Central memory CD8-positive, alpha-beta T cell (primary cell): ENCODE results near the gene SREBF1.

Experiments
- ATAC-seq: fragments of 150-1000 bp; cut with Tn5 transposase; replicated peaks from 2 replicates; pipeline ENCODE4 v1.10.0; 2022; ENCODE audit warnings: mild to moderate bottlenecking, moderate FRiP score, moderate number of reproducible peaks; ENCODE audit not compliant: poor library complexity, severe bottlenecking; ENCODE audit errors: extremely low read depth
- DNase-seq, 2 donors: peaks; one replicate each; pipeline ENCODE4 v3.0.0; 2021; ENCODE audit warnings: low spot score in 2 of 2
- H3K27ac Mint-ChIP-seq: one replicate; pipeline ENCODE4 v1.8.0; 2022; ENCODE audit warnings: low read depth, mild to moderate bottlenecking, moderate library complexity, mixed read lengths
- H3K27me3 Mint-ChIP-seq: one replicate; pipeline ENCODE4 v1.8.0; 2022; ENCODE audit warnings: mixed read lengths
- H3K36me3 Mint-ChIP-seq: one replicate; pipeline ENCODE4 v1.8.0; 2022; ENCODE audit warnings: mild to moderate bottlenecking, moderate library complexity, mixed read lengths; ENCODE audit not compliant: insufficient read depth
- H3K4me1 Mint-ChIP-seq: one replicate; pipeline ENCODE4 v1.8.0; 2022; ENCODE audit warnings: mixed read lengths
- H3K4me3 Mint-ChIP-seq: one replicate; pipeline ENCODE4 v1.8.0; 2022; ENCODE audit warnings: mild to moderate bottlenecking, moderate library complexity, mixed read lengths
- H3K9me3 Mint-ChIP-seq: one replicate; pipeline ENCODE4 v1.8.0; 2022; ENCODE audit warnings: mixed read lengths

The SREBF1 gene

DNA sequence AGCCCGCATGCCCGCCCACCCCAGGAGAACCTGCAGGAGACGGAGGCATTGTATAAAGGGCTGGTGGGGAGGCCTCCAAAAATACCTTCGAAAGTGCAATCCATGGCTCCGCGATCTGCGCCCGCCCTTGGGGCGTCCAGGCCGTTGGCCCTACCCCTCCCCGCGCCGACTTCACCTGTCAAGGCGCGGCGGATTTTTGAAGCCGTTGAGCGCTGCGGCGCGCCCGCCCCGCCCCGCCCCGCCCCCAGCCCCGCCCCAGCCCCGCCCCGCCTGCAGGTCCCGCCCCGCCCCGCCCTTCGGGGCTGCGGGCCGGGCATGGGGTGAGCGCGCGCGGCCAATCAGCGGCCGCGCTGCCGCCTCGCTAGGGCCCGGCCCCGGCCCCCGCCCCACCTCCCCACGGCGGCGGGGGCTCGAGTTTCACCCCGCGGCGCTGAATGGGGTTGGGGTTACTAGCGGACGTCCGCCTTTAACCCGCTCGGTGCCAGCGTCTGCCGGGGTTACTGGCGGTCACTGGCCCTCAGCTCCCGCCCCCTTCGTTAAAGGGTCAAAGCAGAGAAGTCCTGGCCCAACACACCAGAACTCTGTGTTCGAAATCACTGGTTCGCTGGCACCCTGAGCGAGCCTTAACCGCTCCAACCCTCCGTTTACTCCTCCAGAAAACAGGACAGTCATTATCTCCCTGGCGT is 13.2 kb downstream of the SREBF1 start:
- Mint-ChIP-seq H3K27ac (peak overlapping the region; percentile 91), H3K9me3 (no peaks in the 10 kb centered on the region), H3K27me3 (no peaks in the 10 kb centered on the region), H3K4me1 (peaks cover 64% of the 10 kb centered on the region), H3K36me3 (peaks cover 28% of the 10 kb centered on the region), H3K4me3 (peak overlapping the region; percentile 71)
- DNase-seq, result peak; percentile 63 to 81
- ATAC-seq, result peak; percentile 89

DNA sequence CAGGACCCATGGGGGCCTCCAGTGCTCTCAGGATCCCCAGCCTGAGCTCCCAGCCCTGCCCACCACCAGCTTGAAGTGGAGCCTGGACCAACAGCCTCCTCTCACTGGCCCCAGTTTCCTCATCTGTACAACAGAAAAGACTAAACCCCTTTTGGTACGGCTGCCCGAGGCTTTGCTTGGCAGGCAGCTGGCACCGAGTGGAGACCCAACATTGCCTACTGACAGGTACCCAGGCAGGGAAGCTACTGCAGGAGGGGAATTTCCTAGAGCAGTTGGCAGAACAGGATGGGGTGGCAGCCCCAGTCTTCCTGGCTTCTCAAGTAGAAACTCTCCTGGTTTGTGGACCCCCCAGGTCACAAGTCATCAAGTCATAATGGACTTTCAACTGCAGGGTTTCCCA is 14.2 kb downstream of the SREBF1 start:
- H3K27ac Mint-ChIP-seq, result peak overlapping the region; percentile 91
- ATAC-seq, result no peak
- peaks cover 26% of the 10 kb centered on the region for H3K36me3 Mint-ChIP-seq

DNA sequence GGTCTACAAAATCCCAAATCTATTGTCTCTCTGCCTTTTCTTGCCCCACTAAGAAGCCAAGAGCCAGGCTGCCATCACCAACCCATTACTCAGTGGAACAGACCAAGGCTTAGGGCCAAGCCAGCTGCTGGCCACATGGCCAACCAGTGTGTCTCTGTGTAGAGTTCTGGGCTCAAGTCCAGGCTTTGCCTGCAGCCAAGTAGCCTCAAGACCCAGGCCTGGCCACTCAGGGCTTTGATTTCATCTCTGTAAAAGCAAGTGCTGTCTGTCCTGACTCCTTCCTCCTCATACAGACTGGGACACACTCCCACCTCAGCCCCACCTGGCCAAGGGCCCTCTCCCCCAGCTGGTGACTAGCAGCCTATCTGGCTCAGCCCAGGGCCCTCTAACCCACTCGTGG is 14.6 kb downstream of the SREBF1 start:
- no peak overlapping the region for H3K4me3 Mint-ChIP-seq
- H3K9me3 Mint-ChIP-seq, result no peaks in the 10 kb centered on the region
- ATAC-seq (no peak), DNase-seq (no peak)
- H3K36me3 Mint-ChIP-seq, result peaks cover 25% of the 10 kb centered on the region
- H3K27ac Mint-ChIP-seq, result peak overlapping the region; percentile 91
- peaks cover 53% of the 10 kb centered on the region for H3K4me1 Mint-ChIP-seq
- no peaks in the 10 kb centered on the region for H3K27me3 Mint-ChIP-seq

More for the DNA sequence above, 14.2 kb downstream of the SREBF1 start:
- Mint-ChIP-seq H3K27me3 (no peaks in the 10 kb centered on the region), H3K4me3 (peak overlapping the region; percentile 71), H3K4me1 (peaks cover 55% of the 10 kb centered on the region), H3K9me3 (no peaks in the 10 kb centered on the region)
- no peak for DNase-seq

DNA sequence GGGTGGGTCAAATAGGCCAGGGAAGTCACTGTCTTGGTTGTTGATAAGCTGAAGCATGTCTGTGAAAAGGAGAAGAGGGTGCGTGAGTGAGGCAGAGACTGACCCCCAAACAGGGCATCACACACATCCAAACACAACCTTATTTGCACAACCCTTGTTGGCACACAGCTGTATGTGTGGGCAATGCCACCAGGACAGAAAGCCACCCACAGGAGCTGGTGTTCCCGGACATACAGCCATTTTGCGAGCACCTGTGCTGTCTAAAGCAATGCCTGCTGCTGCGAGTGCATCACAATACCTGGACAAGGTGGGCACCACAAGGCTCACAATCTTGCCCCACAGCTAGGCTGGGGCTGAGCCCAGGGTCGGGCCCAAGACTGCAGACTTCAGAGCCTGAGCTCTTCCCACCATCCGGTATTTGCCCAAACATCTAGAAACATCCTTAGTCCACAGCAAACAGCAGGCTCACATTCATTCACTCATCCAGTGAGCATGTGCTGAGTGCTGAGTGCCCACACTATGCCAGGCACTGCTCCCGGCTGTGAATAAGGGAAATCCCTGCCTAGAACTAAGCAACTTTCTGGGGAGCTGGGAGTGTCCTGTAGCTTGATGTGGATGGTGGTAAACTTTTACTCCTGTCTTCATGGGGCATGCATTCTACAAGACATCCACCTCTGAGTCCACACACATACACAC is 16.2 kb downstream of the SREBF1 start:
- Mint-ChIP-seq H3K27me3 (no peaks in the 10 kb centered on the region), H3K9me3 (no peaks in the 10 kb centered on the region)
- no peak for ATAC-seq

DNA sequence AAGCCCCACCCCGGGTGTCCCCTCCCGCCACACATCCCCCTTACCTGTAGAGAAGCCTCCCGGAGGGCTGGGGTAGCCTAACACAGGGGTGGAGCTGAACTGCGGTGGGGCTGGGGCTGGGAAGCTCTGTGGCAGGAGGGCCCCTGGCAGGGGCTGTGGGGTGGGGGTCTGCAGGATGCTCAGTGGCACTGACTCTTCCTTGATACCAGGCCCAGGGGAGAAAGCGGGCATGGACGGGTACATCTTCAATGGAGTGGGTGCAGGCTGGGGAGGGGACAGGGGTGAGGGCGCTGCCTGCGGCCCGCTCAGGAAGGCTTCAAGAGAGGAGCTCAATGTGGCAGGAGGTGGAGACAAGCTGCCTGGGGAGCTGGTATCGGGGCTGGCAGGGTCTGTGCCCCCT is 16.7 kb downstream of the SREBF1 start:
- Mint-ChIP-seq H3K27me3 (no peaks in the 10 kb centered on the region), H3K4me1 (peaks cover 38% of the 10 kb centered on the region), H3K27ac (peak overlapping the region; percentile 86), H3K9me3 (no peaks in the 10 kb centered on the region), H3K4me3 (no peak overlapping the region), H3K36me3 (peaks cover 29% of the 10 kb centered on the region)
- DNase-seq, result no peak
- ATAC-seq, result no peak

More for the DNA sequence above, 16.2 kb downstream of the SREBF1 start:
- Mint-ChIP-seq H3K36me3 (peaks cover 25% of the 10 kb centered on the region), H3K4me3 (peak overlapping the region; percentile 36), H3K4me1 (peaks cover 38% of the 10 kb centered on the region), H3K27ac (peak overlapping the region; percentile 86)
- DNase-seq, result no peak

DNA sequence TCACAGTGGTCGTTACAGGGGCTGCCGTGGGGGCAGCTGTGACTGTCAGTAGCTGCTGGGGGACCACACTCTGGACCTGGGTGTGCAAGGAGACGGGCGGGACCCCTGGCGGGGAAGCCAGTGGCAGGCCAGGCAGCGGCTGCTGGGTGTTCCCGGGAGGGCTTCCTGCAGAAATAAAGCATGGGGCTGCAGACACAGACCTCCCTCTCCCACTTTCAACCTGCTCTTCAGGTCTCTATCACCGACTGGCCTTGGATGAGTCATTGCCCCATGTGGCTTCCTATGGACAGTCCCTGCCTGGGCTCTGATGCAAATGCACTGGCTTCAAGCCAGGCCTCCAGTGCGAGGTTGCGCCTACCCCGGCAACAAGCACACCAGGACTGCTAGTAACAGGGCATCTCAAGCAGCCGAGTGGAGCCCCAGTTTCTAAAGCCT is 17.2 kb downstream of the SREBF1 start:
- Mint-ChIP-seq H3K36me3 (peaks cover 33% of the 10 kb centered on the region), H3K9me3 (no peaks in the 10 kb centered on the region), H3K27ac (peak overlapping the region; percentile 86), H3K27me3 (no peaks in the 10 kb centered on the region), H3K4me3 (no peak overlapping the region), H3K4me1 (peaks cover 33% of the 10 kb centered on the region)
- ATAC-seq (no peak), DNase-seq (no peak)

DNA sequence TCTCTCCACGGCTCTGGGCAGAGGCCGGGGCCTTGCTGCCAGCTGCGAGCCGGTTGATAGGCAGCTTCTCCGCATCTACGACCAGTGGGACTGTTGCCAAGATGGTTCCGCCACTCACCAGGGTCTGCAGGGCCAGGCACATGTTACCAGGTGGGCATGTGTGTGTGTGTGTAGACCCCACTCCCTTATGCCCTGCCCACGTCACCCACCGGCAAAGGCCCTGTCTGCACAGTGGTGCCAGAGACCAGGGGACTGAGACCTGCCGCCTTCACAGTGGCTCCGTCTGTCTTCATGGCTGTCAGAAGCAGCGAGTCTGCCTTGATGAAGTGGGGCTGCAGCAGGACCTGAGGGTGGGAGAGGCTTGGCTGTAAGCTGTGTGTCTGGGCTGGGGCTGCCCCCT is 17.7 kb downstream of the SREBF1 start:
- Mint-ChIP-seq H3K9me3 (no peaks in the 10 kb centered on the region), H3K4me1 (peaks cover 29% of the 10 kb centered on the region), H3K27ac (peak overlapping the region; percentile 86), H3K36me3 (peaks cover 36% of the 10 kb centered on the region), H3K27me3 (no peaks in the 10 kb centered on the region), H3K4me3 (no peak overlapping the region)
- ATAC-seq, result no peak
- DNase-seq, result no peak

DNA sequence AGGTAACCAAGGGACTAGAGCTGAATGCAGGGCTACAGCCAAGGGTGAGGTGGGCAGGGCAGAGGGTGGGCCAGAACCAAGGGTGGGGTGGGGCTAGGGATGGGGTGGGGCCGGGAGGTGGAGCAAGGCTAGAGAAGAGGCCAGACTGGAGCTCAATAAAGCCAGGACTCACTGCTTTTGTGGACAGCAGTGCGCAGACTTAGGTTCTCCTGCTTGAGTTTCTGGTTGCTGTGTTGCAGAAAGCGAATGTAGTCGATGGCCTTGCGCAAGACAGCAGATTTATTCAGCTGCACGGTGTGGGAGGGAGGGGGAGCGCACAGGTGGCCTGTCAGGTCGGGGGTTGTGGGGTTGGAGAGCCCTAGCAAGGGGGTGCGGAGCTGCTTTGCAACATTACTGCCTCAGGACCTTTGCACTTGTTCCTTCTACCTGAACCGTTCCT is 18.7 kb downstream of the SREBF1 start:
- H3K36me3 Mint-ChIP-seq, result peaks cover 38% of the 10 kb centered on the region
- DNase-seq (no peak), ATAC-seq (no peak)
- H3K4me3 Mint-ChIP-seq, result no peak overlapping the region
- H3K9me3 Mint-ChIP-seq, result no peaks in the 10 kb centered on the region
- no peaks in the 10 kb centered on the region for H3K27me3 Mint-ChIP-seq
- peaks cover 25% of the 10 kb centered on the region for H3K4me1 Mint-ChIP-seq
- peak overlapping the region; percentile 38 for H3K27ac Mint-ChIP-seq

DNA sequence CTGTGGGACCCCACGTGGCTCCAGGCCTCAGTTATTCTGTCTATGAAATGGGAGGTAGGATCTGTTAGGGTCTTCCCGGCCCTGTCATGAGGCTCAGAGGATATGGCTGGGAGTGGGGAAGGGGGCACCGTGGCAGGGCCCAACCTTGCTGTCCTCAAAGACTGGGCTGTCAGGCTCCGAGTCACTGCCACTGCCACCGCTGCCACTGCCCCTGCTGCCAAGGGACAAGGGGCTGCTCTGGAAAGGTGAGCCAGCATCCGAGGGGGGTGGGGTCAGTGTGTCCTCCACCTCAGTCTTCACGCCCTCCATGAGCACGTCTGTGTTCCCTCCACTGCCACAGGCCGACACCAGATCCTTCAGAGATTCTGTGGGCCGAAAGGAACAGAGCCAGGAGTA is 19.2 kb downstream of the SREBF1 start:
- Mint-ChIP-seq H3K27me3 (no peaks in the 10 kb centered on the region), H3K4me3 (no peak overlapping the region), H3K27ac (peak overlapping the region; percentile 38), H3K9me3 (no peaks in the 10 kb centered on the region), H3K4me1 (peaks cover 19% of the 10 kb centered on the region), H3K36me3 (peaks cover 40% of the 10 kb centered on the region)
- DNase-seq (no peak), ATAC-seq (no peak)

DNA sequence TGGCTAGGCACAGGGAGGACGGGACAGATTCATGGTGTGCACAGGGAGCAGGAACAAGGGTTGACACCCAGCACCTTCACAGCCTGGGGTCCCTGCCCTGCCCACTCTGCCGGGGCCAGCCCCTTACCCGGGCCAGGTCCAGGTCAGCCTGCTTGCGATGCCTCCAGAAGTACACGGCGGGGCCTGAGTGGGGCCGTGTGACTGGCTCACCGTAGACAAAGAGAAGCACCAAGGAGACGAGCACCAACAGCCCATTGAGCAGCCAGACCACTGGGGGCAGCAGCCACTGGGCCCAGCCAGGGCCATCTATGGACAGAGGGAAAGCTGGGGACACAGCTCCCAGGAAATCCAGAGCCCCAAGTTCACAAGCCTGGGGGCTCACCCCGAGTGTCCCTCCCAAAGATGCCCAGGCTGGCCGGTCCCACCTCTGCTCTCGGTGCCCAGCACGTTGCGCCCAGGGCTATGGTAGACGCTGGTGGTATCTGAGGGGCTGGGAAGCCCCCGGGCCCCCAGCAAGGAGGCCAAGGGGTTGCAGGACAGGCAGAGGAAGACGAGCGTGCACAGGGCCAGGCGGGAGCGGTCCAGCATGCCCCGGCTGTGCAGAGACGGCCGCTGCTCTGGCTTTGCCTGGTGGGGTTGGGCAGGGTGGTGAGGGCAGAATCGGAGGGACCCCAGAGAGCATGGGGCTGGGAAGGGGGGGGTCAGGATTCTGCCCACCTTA is 19.8 kb downstream of the SREBF1 start:
- Mint-ChIP-seq H3K27ac (peak overlapping the region; percentile 64), H3K4me3 (peak overlapping the region; percentile 13), H3K9me3 (no peaks in the 10 kb centered on the region), H3K27me3 (no peaks in the 10 kb centered on the region), H3K36me3 (peaks cover 40% of the 10 kb centered on the region), H3K4me1 (peaks cover 17% of the 10 kb centered on the region)
- ATAC-seq, result no peak
- no peak for DNase-seq

DNA sequence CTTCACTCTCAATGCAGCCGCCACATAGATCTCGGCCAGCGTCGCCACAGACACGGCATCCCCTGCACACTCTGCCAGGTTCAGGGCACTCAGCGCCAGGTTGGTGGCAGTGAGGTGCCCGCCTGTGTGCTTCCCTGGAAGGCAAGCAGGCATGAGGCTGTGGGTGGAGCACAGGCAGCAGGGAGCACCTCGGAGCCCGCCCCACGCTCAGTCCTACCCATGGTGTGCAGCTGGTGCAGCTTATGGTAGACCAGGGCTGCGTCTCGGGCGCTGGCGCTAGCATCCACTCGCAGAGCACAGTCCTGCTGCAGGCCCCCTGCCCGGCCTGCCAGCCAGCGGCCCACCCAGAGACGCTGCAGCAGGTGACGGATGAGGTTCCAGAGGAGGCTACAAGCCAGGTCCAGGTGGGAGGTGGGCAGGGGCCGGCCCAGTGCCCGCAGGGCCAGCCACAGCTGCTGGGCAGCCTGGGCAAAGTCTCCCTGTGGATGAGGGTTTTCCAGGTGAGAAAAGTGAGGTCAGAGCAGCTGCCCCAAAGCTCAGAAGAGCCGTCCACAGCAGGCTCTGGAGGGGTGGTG is 20.5 kb downstream of the SREBF1 start:
- no peaks in the 10 kb centered on the region for H3K27me3 Mint-ChIP-seq
- peak overlapping the region; percentile 57 for H3K4me3 Mint-ChIP-seq
- DNase-seq, result no peak
- H3K36me3 Mint-ChIP-seq, result peaks cover 43% of the 10 kb centered on the region
- ATAC-seq, result no peak
- H3K4me1 Mint-ChIP-seq, result peaks cover 17% of the 10 kb centered on the region
- peak overlapping the region; percentile 64 for H3K27ac Mint-ChIP-seq
- no peaks in the 10 kb centered on the region for H3K9me3 Mint-ChIP-seq

DNA sequence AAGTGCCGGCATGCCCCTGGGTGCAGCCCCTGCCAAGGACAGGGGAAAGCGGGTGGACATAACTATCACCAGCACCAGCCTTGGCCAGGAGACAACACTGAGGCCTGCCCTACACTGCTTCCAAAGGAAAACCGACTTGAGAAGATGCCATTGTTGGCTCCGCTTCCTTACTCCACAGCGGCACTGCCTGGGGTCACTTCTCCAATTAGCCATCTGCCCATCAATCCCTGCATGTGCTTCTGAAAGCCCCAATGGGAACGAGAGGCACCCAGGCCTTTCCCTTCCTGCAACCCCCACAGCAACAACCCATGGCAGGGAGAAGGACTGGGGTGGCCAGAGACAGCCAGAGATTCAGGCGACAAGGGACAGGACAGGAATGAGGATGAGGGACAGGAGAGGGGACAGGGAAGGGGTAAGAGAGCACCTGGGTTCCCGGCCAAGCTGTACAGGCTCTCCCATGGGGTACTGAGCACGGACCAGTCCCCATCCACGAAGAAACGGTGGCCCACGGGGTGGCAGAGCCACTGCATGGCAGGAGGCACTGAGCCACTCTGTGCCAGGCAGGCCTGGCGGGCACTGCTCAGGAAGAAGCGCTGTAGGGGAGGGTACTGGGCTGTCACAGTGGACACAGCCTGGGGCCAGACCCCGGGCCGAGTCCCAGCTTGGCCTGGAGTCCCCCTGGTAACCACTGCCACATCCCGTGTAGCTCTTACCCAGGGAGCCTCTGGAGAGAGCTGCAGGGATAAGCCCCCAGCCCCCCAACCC is 21.2 kb downstream of the SREBF1 start:
- Mint-ChIP-seq H3K27me3 (no peaks in the 10 kb centered on the region), H3K4me1 (peaks cover 11% of the 10 kb centered on the region), H3K4me3 (peak overlapping the region; percentile 57), H3K27ac (peak overlapping the region; percentile 84), H3K36me3 (peaks cover 41% of the 10 kb centered on the region), H3K9me3 (no peaks in the 10 kb centered on the region)
- no peak for DNase-seq
- ATAC-seq, result no peak
